OCI-LY7 (cell line): ENCODE data around the gene FAM114A1. TPM values are rescaled to one million over a fixed set of nuclear protein-coding genes. Genes with fewer than 3 reads are reported as not detected.

Experiments used
- BruUV-seq: library from RNA; stranded (reverse); fragments of 400-500 nt; replicated peaks from 2 replicates; lab custom pipeline; 2021; lab: Mats Ljungman, UMichigan
- CTCF ChIA-PET: fragments of 300-600 bp; sonication (Branson Sonifier 250); formaldehyde crosslinking; loops from one replicate; lab custom pipeline; 2022; ENCODE audit warnings: antibody characterized with exemption; ENCODE audit not compliant: unreplicated experiment; lab: Charles Lee
- POLR2A ChIA-PET: fragments of 300-600 bp; sonication (Branson Sonifier 250); formaldehyde crosslinking; loops from one replicate; lab custom pipeline; 2022; ENCODE audit warnings: antibody characterized with exemption; lab: Charles Lee
- DNase-seq: peaks from one replicate; pipeline ENCODE4 v3.0.0-alpha.2; 2015; ENCODE audit warnings: low spot score
- H2AFZ ChIP-seq: fragments of 200-600 bp; sonication (generic), shearing (Covaris generic); 2 replicates; pipeline ENCODE4 v1.6.1; 2014; ENCODE audit warnings: mild to moderate bottlenecking, antibody characterized with exemption, low read length, moderate library complexity
- H3K27ac ChIP-seq: fragments of 200-600 bp; sonication (generic); 2 replicates; pipeline ENCODE4 v1.5.1; 2014; ENCODE audit warnings: mixed run types, low read depth, mild to moderate bottlenecking, moderate library complexity, low read length, inconsistent platforms; ENCODE audit not compliant: poor library complexity, severe bottlenecking
- H3K36me3 ChIP-seq: fragments of 200-600 bp; sonication (generic); 2 replicates; pipeline ENCODE4 v1.6.1; 2014; ENCODE audit warnings: mild to moderate bottlenecking, antibody characterized with exemption, low read length, moderate library complexity, mixed read lengths; ENCODE audit not compliant: insufficient read depth
- H3K4me1 ChIP-seq: fragments of 200-600 bp; sonication (generic); 2 replicates; pipeline ENCODE4 v1.5.1; 2014; ENCODE audit warnings: mild to moderate bottlenecking, low read length; ENCODE audit not compliant: insufficient read depth, poor library complexity, severe bottlenecking
- H3K4me2 ChIP-seq: fragments of 200-600 bp; sonication (generic); 2 replicates; pipeline ENCODE4 v1.6.1; 2014; ENCODE audit warnings: mild to moderate bottlenecking, low read length
- H3K4me3 ChIP-seq: fragments of 200-600 bp; sonication (generic); 2 replicates; pipeline ENCODE4 v1.5.1; 2014; ENCODE audit warnings: mild to moderate bottlenecking, low read depth, low read length; ENCODE audit not compliant: poor library complexity, severe bottlenecking
- H3K79me2 ChIP-seq: fragments of 200-600 bp; sonication (generic); 2 replicates; pipeline ENCODE4 v1.6.1; 2016; ENCODE audit warnings: low read depth, mild to moderate bottlenecking, low read length, moderate library complexity, mixed read lengths; ENCODE audit not compliant: insufficient read depth
- H3K9me2 ChIP-seq: fragments of 200-600 bp; sonication (generic); 2 replicates; pipeline ENCODE4 v1.6.1; 2016; ENCODE audit warnings: mild to moderate bottlenecking, low read length, mixed read lengths; ENCODE audit not compliant: insufficient read depth
- H3K9me3 ChIP-seq: fragments of 200-600 bp; sonication (generic); 2 replicates; pipeline ENCODE4 v1.6.1; 2014; ENCODE audit warnings: mild to moderate bottlenecking, mixed run types, low read length, mixed read lengths
- H4K20me1 ChIP-seq: fragments of 200-600 bp; sonication (generic); 2 replicates; pipeline ENCODE4 v1.6.1; 2014; ENCODE audit warnings: mild to moderate bottlenecking, antibody characterized with exemption, low read length, moderate library complexity, mixed read lengths; ENCODE audit not compliant: insufficient read depth
- EZH2phosphoT487 ChIP-seq: fragments of 200-600 bp; sonication (generic); IDR thresholded peaks from 2 replicates; pipeline ENCODE4 v1.6.1; 2018; ENCODE audit warnings: low read depth, borderline replicate concordance, mild to moderate bottlenecking, mixed run types, antibody characterized with exemption, low read length, moderate library complexity, mixed read lengths
- intact Hi-C: fragments of 100-400 bp; cut with micrococcal nuclease; formaldehyde crosslinking; loops from one replicate; pipeline ENCODE4 v1.10.0; 2022; ENCODE audit not compliant: unreplicated experiment
- total RNA-seq, 2 experiments: library from RNA; depleted of rRNA in 1 of 2; stranded (reverse); fragments of >200 nt in 1 of 2; shearing (Covaris generic) in 1 of 2; gene quantifications; 2 replicates each; pipeline ENCODE4 v1.2.3, GENCODE V29; 2014 to 2022
- TF ChIP-seq, protein P1 (sequence below): fragments of 200-600 bp; sonication (generic); conservative IDR thresholded peaks from 2 replicates; pipeline ENCODE4 v1.5.1; 2014; ENCODE audit warnings: mild to moderate bottlenecking, antibody characterized with exemption, low read length, moderate library complexity, mixed read lengths

FAM114A1 gene
- total RNA-seq, 2 experiments from 2014 or later, result not detected

DNA sequence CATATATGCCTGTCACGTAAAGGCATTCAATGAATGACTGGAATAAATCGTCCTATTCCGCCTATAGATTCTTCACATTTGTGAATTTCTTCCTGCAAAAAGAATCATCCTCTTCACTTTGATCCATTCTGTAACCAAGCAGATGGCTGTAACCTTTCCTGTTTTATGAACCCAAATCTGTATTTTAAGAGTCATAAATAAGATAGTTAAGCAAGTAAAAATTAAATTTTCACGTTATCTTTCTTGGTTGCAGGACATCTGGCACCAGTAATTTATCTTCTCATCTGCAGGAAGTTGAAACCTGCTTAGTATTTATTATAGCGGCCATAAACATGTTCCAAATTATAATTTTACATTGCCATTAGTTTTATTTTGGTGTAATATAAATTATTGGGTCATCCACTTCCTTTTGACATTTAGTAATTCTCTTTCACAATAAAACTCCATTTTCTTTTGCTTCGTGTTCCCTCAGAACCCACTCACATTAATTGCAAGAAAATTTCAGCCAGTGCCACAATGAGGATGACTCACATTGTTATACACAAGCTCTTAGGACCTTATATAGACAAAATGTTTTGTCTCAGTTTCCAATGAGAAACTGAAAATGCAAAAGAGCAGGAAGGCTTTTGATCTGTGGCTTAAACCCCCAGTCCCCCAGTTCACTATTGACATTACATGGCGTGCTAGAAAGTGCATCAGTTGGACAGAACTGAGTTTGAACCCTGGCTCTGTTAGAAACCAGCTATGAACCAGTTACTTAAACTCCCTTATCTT, 113.5 kb downstream of the FAM114A1 start:
- Histone ChIP-seq H3K9me3 (no peaks in the 10 kb centered on the region), H3K9me2 (no peaks in the 10 kb centered on the region), H4K20me1 (no peaks in the 10 kb centered on the region), H3K4me2 (no peak overlapping the region), H3K4me3 (no peak overlapping the region), H3K4me1 (no peaks in the 10 kb centered on the region), H3K36me3 (peaks cover 27% of the 10 kb centered on the region), H2AFZ (no peak overlapping the region), H3K79me2 (no peaks in the 10 kb centered on the region), H3K27ac (no peak overlapping the region)
- ChIA-PET CTCF (no interaction called here), POLR2A (no interaction called here)
- BruUV-seq, result no TSS peak
- TF ChIP-seq EZH2phosphoT487, result no peak
- TF ChIP-seq, protein P1, sequence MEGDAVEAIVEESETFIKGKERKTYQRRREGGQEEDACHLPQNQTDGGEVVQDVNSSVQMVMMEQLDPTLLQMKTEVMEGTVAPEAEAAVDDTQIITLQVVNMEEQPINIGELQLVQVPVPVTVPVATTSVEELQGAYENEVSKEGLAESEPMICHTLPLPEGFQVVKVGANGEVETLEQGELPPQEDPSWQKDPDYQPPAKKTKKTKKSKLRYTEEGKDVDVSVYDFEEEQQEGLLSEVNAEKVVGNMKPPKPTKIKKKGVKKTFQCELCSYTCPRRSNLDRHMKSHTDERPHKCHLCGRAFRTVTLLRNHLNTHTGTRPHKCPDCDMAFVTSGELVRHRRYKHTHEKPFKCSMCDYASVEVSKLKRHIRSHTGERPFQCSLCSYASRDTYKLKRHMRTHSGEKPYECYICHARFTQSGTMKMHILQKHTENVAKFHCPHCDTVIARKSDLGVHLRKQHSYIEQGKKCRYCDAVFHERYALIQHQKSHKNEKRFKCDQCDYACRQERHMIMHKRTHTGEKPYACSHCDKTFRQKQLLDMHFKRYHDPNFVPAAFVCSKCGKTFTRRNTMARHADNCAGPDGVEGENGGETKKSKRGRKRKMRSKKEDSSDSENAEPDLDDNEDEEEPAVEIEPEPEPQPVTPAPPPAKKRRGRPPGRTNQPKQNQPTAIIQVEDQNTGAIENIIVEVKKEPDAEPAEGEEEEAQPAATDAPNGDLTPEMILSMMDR, result no peak
- intact Hi-C loops, result no loop called here
- DNase-seq, result no peak

DNA sequence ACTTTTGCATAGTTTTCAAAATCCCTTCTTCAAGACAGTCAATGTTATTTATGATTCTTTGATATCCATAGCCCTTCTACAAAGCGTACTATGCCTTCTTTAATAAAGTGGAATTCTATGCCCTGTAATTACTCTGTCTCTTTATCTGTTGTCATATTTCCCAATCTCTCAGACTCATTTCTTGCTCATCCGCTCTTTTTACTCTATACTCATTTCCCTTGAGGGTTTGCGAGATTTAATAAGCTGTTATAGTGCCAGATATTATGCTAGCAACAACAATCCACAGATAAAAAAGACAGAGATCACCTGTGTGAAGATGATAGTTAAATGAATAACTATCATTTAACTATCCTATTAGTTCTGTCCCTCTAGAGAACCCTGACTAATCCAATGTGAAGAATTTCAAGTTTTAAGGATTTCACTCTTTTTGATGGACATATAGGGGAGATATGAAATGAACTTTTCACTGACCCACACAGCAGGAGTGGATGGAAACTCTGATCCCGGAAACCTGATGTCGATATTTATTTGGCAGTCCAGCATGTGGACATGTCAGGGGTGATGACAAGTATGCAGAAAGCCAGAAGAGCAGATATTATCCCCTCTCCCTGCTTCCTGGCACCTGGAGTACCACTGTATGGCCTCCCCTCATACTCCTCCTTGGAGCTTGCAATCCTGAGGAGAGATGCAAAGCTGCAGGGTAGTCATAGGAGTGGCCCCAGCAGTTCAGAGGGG, 114.9 kb downstream of the FAM114A1 start:
- Histone ChIP-seq H4K20me1 (no peaks in the 10 kb centered on the region), H3K4me3 (no peak overlapping the region), H3K4me1 (peaks cover 7% of the 10 kb centered on the region), H3K4me2 (no peak overlapping the region), H3K27ac (no peak overlapping the region), H3K79me2 (no peaks in the 10 kb centered on the region), H2AFZ (no peak overlapping the region), H3K9me2 (no peaks in the 10 kb centered on the region), H3K9me3 (no peaks in the 10 kb centered on the region), H3K36me3 (peaks cover 33% of the 10 kb centered on the region)
- TF ChIP-seq EZH2phosphoT487, result no peak
- TF ChIP-seq, protein P1, result no peak
- no TSS peak for BruUV-seq
- intact Hi-C loops, result no loop called here
- ChIA-PET POLR2A (no interaction called here), CTCF (no interaction called here)
- no peak for DNase-seq

DNA sequence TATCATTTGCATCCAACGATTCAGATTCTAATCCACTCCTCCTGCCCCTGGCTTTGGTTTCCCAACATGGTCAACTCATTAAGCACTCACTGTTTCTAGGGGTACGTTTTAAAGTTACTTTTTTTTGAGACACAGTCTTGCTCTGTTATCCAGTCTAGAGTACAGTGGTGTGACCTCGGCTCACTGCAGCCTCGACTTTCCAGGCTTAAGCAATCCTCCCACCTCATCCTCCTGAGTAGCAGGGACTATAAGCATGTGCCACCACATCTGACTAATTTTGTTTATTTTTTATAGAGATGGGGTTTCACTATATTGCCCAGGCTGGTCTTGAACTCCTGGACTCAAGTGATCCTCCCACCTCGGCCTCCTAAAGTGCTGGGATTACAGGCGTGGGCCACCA, 115.7 kb downstream of the FAM114A1 start:
- no peak for DNase-seq
- Histone ChIP-seq H3K36me3 (peaks cover 39% of the 10 kb centered on the region), H4K20me1 (no peaks in the 10 kb centered on the region), H3K9me3 (no peaks in the 10 kb centered on the region), H3K79me2 (no peaks in the 10 kb centered on the region), H3K9me2 (no peaks in the 10 kb centered on the region), H2AFZ (no peak overlapping the region), H3K4me3 (no peak overlapping the region), H3K4me1 (peaks cover 13% of the 10 kb centered on the region), H3K4me2 (no peak overlapping the region), H3K27ac (no peak overlapping the region)
- CTCF ChIA-PET, result no interaction called here
- BruUV-seq, result no TSS peak
- TF ChIP-seq, protein P1, result no peak
- TF ChIP-seq EZH2phosphoT487, result no peak
- POLR2A ChIA-PET, result no interaction called here
- intact Hi-C loops, result no loop called here
